ENCODE results near the gene ZNF519. TPM values are rescaled to one million over a fixed set of nuclear protein-coding genes. Genes with fewer than 3 reads are reported as not detected.

The ZNF519 gene
- polyA plus RNA-seq, 3 donors, result 0.52 to 1.7 (median 0.63) TPM

DNA sequence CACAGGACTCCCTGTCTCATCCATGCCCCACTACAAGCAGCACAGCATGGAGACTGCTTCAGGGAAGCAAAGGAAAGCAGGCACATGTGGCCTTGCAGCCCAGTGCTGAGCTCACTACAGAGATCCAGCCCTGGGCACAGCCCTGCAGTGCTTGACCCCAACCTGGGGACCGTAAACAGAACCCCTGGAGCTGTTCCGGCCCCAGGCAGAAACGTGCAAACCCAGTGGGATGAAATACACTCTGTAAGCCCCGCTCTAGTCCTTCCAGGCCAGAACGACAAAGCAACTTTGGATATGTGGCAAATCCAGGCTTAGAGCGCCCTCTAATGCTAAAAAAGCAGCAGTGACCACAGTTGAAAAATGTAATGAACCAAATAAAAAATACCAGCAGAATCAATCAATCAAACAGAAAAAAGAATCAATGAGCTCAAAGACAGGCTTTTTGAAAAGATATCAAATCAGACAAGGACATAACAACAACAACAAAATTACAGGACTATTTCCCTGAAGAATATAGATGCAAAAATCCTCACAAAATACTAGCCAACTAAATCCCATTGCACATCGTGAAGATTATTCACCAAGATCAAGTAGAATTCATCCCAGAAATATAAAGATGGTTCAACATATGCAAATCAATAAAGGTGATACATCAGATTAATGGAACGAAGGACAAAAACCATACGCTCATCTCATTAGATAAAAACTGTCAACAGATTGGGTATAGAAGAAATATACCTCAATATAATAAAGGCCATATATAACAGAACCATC is 45.6 kb downstream of the ZNF519 start:
- H3K9me3 ChIP-seq (replicated peaks in 1 of 2; ENCODE audit: control insufficient read depth in 1 of 2, insufficient read depth in 1 of 2, low read length in 2 of 2), result no peaks in the 10 kb centered on the region
- H3K79me2 ChIP-seq (ENCODE audit: insufficient read depth, low read length), result no peaks in the 10 kb centered on the region
- no peak for DNase-seq
- TF ChIP-seq, protein P1, sequence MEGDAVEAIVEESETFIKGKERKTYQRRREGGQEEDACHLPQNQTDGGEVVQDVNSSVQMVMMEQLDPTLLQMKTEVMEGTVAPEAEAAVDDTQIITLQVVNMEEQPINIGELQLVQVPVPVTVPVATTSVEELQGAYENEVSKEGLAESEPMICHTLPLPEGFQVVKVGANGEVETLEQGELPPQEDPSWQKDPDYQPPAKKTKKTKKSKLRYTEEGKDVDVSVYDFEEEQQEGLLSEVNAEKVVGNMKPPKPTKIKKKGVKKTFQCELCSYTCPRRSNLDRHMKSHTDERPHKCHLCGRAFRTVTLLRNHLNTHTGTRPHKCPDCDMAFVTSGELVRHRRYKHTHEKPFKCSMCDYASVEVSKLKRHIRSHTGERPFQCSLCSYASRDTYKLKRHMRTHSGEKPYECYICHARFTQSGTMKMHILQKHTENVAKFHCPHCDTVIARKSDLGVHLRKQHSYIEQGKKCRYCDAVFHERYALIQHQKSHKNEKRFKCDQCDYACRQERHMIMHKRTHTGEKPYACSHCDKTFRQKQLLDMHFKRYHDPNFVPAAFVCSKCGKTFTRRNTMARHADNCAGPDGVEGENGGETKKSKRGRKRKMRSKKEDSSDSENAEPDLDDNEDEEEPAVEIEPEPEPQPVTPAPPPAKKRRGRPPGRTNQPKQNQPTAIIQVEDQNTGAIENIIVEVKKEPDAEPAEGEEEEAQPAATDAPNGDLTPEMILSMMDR (IDR thresholded peaks at IDR 0.05), result peak; percentile 52
- Mint-ChIP-seq H3K27ac (no peak overlapping the region), H3K4me1 (no peaks in the 10 kb centered on the region), H3K4me3 (no peak overlapping the region), H3K9me3 (peaks cover 0 to 1% (median 0%) of the 10 kb centered on the region in 7 donors), H3K27me3 (ENCODE audit: low read depth in 3 of 3) (no peaks in the 10 kb centered on the region), H3K36me3 (no peaks in the 10 kb centered on the region)
- no peak overlapping the region for H3K9ac ChIP-seq (ENCODE audit: insufficient read depth, low read length, poor library complexity, severe bottlenecking)
- 19% methylated on average over 6 of the region's 9 CpGs for WGBS (ENCODE audit: insufficient coverage)
- intact Hi-C loops (cut with micrococcal nuclease), result loop anchor here in 1 of 2 donors (10.0 kb wide), 1 partner anchor 262 kb away; the partner anchor contains the start of gene MC5R
- no peaks in the 10 kb centered on the region for H4K20me1 ChIP-seq (ENCODE audit: insufficient read depth, low read length)
- no peaks in the 10 kb centered on the region for H3K4me1 ChIP-seq (ENCODE audit: control insufficient read depth in 1 of 2, insufficient read depth in 2 of 2, low read length in 2 of 2)
- H3K4me2 ChIP-seq (replicated peaks; ENCODE audit: extremely low read depth, low read length, poor library complexity, severe bottlenecking), result no peak overlapping the region
- H3K4me3 ChIP-seq (replicated peaks in 1 of 3; ENCODE audit: low read depth in 2 of 3, low read length in 3 of 3), result no peak overlapping the region
- H3K27ac ChIP-seq (ENCODE audit: low read depth in 1 of 2, low read length in 2 of 2), result no peak overlapping the region
- H2AFZ ChIP-seq (ENCODE audit: insufficient read depth, low read depth, low read length, poor library complexity, severe bottlenecking), result no peak overlapping the region
- H3K36me3 ChIP-seq (replicated peaks in 1 of 2; ENCODE audit: control insufficient read depth in 1 of 2, insufficient read depth in 2 of 2, low read length in 2 of 2), result no peaks in the 10 kb centered on the region
- H3K27me3 ChIP-seq (ENCODE audit: control insufficient read depth in 2 of 2, insufficient read depth in 2 of 2, low read length in 2 of 2), result no peaks in the 10 kb centered on the region

DNA sequence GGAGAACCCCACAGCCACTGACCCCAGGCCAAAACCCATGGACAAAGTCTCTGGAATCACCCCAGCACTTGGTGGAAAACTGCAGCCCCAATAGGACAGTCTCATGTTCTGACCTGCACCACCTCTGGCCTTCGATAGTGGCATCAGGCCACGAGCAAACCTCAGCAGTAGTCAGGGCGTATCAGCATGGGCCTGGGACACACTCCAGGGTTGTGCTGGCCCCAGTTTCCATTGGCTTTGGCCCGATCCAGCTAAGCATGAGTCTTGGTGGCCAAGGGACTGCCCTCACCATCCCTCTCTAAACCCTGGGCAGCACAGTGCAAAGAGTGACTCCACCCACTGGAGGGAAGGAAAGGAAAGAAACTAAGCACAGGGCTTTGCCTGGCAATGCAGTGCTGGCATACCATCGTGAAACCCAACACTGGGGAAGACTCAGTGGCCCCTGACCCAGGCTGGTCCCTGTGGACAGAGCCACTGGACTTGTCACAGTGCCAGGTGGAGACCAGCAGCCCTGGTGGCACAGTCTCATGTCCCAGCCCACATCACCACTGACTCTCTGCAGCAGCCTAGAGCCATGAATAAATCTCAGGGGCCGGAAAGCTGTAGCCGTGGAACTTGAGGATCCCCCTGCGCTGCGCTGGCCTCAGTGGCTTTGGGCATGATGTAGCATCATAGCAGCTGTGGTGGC is 46.3 kb downstream of the ZNF519 start:
- Mint-ChIP-seq H3K27ac (no peak overlapping the region), H3K36me3 (no peaks in the 10 kb centered on the region), H3K4me3 (no peak overlapping the region), H3K4me1 (no peaks in the 10 kb centered on the region), H3K27me3 (ENCODE audit: low read depth in 3 of 3) (no peaks in the 10 kb centered on the region), H3K9me3 (peaks cover 0 to 1% (median 0%) of the 10 kb centered on the region in 7 donors)
- 90% methylated on average over 8 of the region's 9 CpGs for WGBS (ENCODE audit: insufficient coverage)
- DNase-seq, result no peak
- Histone ChIP-seq H3K4me3 (replicated peaks in 1 of 3; ENCODE audit: low read depth in 2 of 3, low read length in 3 of 3) (no peak overlapping the region), H3K27me3 (ENCODE audit: control insufficient read depth in 2 of 2, insufficient read depth in 2 of 2, low read length in 2 of 2) (no peaks in the 10 kb centered on the region), H2AFZ (ENCODE audit: insufficient read depth, low read depth, low read length, poor library complexity, severe bottlenecking) (no peak overlapping the region), H3K4me2 (replicated peaks; ENCODE audit: extremely low read depth, low read length, poor library complexity, severe bottlenecking) (no peak overlapping the region), H3K9ac (ENCODE audit: insufficient read depth, low read length, poor library complexity, severe bottlenecking) (no peak overlapping the region), H3K36me3 (replicated peaks in 1 of 2; ENCODE audit: control insufficient read depth in 1 of 2, insufficient read depth in 2 of 2, low read length in 2 of 2) (no peaks in the 10 kb centered on the region), H3K9me3 (replicated peaks in 1 of 2; ENCODE audit: control insufficient read depth in 1 of 2, insufficient read depth in 1 of 2, low read length in 2 of 2) (no peaks in the 10 kb centered on the region), H3K79me2 (ENCODE audit: insufficient read depth, low read length) (no peaks in the 10 kb centered on the region), H3K27ac (ENCODE audit: low read depth in 1 of 2, low read length in 2 of 2) (no peak overlapping the region), H3K4me1 (ENCODE audit: control insufficient read depth in 1 of 2, insufficient read depth in 2 of 2, low read length in 2 of 2) (no peaks in the 10 kb centered on the region), H4K20me1 (ENCODE audit: insufficient read depth, low read length) (no peaks in the 10 kb centered on the region)
- intact Hi-C loops (cut with micrococcal nuclease), result loop anchor here in 1 of 2 donors (10.0 kb wide), 1 partner anchor 261 kb away; the partner anchor contains the start of gene MC5R
- TF ChIP-seq, protein P1 (IDR thresholded peaks at IDR 0.05), result no peak

All from CD14-positive monocyte (primary cell).